GM06990 (cell line): ENCODE results near the gene KRTAP10-8.

Experiments
- DNase-seq: peaks from one replicate; pipeline ENCODE4 v3.0.0-alpha.2; 2011; ENCODE audit not compliant: insufficient read length; ENCODE audit errors: extremely low read depth
- H3K27me3 ChIP-seq: replicated peaks from 2 replicates; pipeline ENCODE4 v1.6.0; 2011; ENCODE audit warnings: low read length; ENCODE audit not compliant: control insufficient read depth, insufficient read depth
- H3K36me3 ChIP-seq: 2 replicates; pipeline ENCODE4 v1.5.1; 2011; ENCODE audit warnings: low read length; ENCODE audit not compliant: control insufficient read depth, insufficient read depth
- H3K4me3 ChIP-seq: replicated peaks from 2 replicates; pipeline ENCODE4 v1.5.1; 2011; ENCODE audit warnings: low read depth, mild to moderate bottlenecking, control low read depth, low read length
- CTCF ChIP-seq: IDR thresholded peaks from 2 replicates; pipeline ENCODE4 v1.5.1; 2011; ENCODE audit warnings: low read length, control low read depth, mild to moderate bottlenecking, inconsistent platforms; ENCODE audit not compliant: insufficient read depth, poor library complexity, severe bottlenecking

Gene KRTAP10-8

GRCh38 chr21:44592446-44593311 lies 19.2 kb upstream of the KRTAP10-8 start, which contains the start of gene KRTAP10-6:
KRTAP10-6 (minus strand) TSS chr21:44592505; CDS start chr21:44592484, 21 bp downstream.
- no peak for TF ChIP-seq CTCF
- DNase-seq: no peak
- no peaks in the 10 kb centered on the region for H3K36me3 ChIP-seq
- no peaks in the 10 kb centered on the region for H3K27me3 ChIP-seq
- H3K4me3 ChIP-seq: no peak within 1 kb of the TSS

DNA sequence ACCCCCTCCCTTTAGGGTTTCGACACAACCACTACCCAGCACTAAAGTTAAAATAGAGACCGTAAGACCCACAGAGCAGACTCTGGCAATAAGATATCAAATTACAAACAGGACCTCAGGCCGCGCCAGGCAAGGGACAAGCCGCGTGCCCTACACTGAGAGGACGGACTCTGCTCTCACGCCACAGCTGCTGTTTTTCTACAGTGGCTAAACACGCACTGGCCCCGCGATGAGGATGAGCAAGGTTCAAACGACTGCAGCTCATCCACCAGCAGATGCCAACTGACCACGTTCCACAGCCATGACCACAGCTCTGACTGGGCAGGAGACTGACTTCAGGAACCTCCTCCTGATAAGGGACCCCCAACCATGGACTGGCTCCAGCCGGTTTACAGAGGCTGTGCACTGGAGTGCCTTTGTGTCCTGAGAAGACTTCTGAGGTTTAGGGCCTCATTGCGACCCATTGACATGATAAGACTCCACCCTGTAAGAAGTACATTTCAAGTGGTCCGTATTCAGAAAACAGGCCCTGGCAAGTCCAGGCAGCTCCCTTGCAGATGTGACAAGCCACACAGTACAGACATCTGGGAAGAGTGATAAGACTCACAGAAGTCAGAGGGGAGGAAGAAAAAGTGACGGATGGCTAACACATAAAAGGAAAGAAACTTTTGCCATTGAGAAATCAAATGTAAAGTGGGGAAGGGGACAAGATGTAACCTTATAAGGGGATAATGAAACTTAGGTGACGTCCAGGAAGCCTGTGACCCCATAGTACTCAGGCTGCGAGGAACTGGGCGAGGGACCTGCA lies 18.1 kb upstream of the KRTAP10-8 start:
- Histone ChIP-seq H3K27me3 (no peaks in the 10 kb centered on the region), H3K36me3 (no peaks in the 10 kb centered on the region), H3K4me3 (no peak overlapping the region)
- DNase-seq: no peak
- no peak for TF ChIP-seq CTCF

DNA sequence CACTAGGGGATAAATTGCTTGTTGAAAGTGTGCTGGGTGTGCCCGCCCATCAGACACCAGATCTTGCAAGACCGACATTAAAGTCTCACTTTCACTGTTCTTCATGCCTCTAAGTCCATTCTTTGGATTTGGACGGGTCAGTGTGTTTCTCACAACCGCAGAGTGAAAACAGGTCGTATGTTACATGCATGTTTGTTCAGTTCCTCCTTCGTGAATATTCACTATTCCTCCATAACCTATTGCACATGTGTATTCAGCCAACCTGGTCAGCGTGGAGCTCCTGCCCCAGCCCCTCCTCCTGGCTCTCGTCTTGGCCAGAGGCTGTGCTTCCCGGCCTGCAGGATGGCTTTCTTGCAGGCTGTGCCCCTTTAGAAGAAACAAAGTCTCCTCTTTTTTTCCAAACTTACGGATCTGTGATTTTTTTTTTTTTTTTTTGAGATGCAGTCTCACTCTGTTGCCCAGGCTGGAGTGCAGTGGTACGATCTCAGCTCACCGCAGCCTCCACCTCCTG lies 17.4 kb upstream of the KRTAP10-8 start:
- no peak for DNase-seq
- H3K36me3 ChIP-seq: no peaks in the 10 kb centered on the region
- no peak overlapping the region for H3K4me3 ChIP-seq
- H3K27me3 ChIP-seq: no peaks in the 10 kb centered on the region
- no peak for TF ChIP-seq CTCF

DNA sequence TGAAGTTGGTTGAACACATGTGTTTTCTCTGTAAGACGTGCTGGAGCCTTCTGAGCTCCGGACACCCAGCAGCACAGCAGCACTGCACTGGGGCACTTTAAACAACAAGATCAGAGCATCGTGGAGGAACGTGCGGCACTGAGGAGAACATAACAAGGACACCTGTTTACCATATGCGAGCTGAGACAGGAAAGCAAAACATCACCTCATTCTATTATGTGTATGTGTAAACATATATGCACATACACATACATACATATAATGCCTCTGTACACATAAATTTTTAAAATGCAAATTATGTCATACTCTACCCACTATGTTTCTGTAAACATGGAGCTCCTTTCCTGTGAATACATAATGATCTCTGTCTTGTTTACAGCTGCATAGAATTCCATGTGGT lies 16.4 kb upstream of the KRTAP10-8 start:
- Histone ChIP-seq H3K4me3 (no peak overlapping the region), H3K36me3 (no peaks in the 10 kb centered on the region), H3K27me3 (no peaks in the 10 kb centered on the region)
- TF ChIP-seq CTCF: no peak
- no peak for DNase-seq

- Histone ChIP-seq H3K27me3 (no peaks in the 10 kb centered on the region), H3K4me3 (no peak overlapping the region), H3K36me3 (no peaks in the 10 kb centered on the region)
- no peak for TF ChIP-seq CTCF
- DNase-seq: no peak
Measured at GRCh38 chr21:44596068-44596725, 15.7 kb upstream of the KRTAP10-8 start.
